Left lung (tissue), 10 donors: ENCODE measurements around the gene C20orf204. TPM values are rescaled to one million over a fixed set of nuclear protein-coding genes. Genes with fewer than 3 reads are reported as not detected.
A peak's percentile ranks its signal among the peaks of the same experiment; 100 is the strongest.

Experiments used
- ATAC-seq: fragments of 200-7000 bp; cut with Tn5 transposase; one replicate; pipeline ENCODE4 v1.9.1; 2020; ENCODE audit warnings: moderate library complexity
- DNase-seq, 4 donors: peaks; one replicate each; pipeline ENCODE4 v3.0.0-alpha.2; 2013 to 2020
- H3K27ac ChIP-seq, 2 donors: fragments of 200-600 bp; sonication (generic) in 1 of 2; one replicate each; pipeline versions ENCODE4 v1.5.0 to v1.8.0; 2020 to 2021
- H3K27me3 ChIP-seq, 2 donors: fragments of 200-600 bp; sonication (generic) in 1 of 2; one replicate each; pipeline versions ENCODE4 v1.5.0 to v1.8.0; 2020 to 2021
- H3K36me3 ChIP-seq, 2 donors: fragments of 200-600 bp; sonication (generic) in 1 of 2; one replicate each; pipeline versions ENCODE4 v1.5.0 to v1.8.0; 2020 to 2021
- H3K4me1 ChIP-seq, 2 donors: fragments of 200-600 bp; one replicate each; pipeline ENCODE4 v1.8.0; 2021
- H3K4me3 ChIP-seq, 2 donors: fragments of 200-600 bp; sonication (generic) in 1 of 2; one replicate each; pipeline versions ENCODE4 v1.5.0 to v1.8.0; 2020 to 2021; ENCODE audit warnings: mild to moderate bottlenecking in 1 of 2
- H3K9me3 ChIP-seq, 2 donors: fragments of 200-600 bp; sonication (generic) in 1 of 2; one replicate each; pipeline versions ENCODE4 v1.5.0 to v1.8.0; 2020 to 2021
- intact Hi-C, 2 donors: fragments of 100-400 bp; cut with DNase I; formaldehyde crosslinking; loops; one replicate each; pipeline versions ENCODE4 v1.11.2 to v1.14.2; 2022
- polyA plus RNA-seq, 6 donors: library from polyadenylated mRNA; unstranded; fragments of 120-200 nt; gene quantifications; one replicate each; pipeline ENCODE4 v1.2.1, GENCODE V29; 2013; ENCODE audit not compliant: insufficient read length in 6 of 6
- total RNA-seq, 2 donors: library from RNA; stranded (reverse); fragmentation: NEBNext Ultra II Directional; extraction: Animal tissue kit (Norgen Biotek cat#: 25700); gene quantifications; one replicate each; pipeline ENCODE4 v1.2.1, GENCODE V29; 2021
- TF ChIP-seq, protein P1 (sequence below), 2 donors: fragments of 200-600 bp; sonication (generic) in 1 of 2; IDR thresholded peaks; one replicate each; pipeline versions ENCODE4 v1.5.0 to v1.8.0; 2021; ENCODE audit warnings: antibody characterized with exemption in 2 of 2
- donor health status: DM: no; HTN: yes; CAD: no.
- donor health status: DM: no; HTN: no; CAD: no.

Gene C20orf204
- total and polyA plus RNA-seq, 8 donors = 0.76 to 1.9 (median 1.2) TPM

DNA sequence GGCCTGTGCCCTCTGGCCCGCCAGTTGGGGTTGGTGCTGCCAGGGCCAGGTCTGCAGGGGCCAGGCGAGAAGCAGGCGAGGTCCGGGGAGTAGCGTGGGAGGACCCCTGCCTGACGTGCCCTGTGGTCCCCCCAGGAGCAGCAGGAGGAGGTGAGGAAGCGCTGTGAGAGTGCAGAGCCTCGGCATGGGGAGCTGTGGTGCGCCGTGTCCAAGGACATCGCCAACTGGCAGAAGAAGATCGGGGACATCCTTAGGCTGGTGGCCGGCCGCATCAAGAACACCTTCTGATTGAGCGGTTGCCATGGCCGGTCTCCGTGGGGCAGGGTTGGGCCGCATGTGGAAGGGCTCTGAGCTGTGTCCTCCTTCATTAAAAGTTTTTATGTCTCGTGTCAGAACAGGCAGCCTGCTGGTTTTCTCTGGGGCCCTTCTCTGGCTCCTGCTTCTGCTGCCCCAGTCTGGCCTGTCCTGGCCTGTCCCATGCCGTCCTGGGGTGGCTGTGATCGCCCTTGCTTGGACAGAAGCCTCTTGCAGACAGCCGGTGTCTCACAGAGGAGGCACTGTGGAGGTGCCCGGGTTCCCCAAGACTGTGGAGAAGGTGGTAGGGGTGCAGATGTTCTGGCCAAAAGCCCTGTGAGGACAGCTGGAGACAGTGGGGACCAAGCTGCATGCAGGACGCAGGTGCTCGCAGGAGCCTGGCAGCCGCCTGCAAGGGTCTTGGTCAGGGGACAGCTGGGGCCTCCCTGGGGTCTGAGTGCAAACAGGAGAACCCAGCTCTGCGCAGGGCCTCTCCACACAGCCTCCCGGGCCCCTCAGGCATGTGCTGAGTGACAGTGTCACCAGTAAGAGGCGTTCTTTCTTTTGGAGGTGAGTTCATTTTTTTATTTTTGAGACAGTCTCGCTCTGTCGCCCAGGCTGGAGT is 3.0 kb upstream of the C20orf204 start:
- Histone ChIP-seq H3K27me3 (peaks cover 8 to 22% of the 10 kb centered on the region in 2 donors), H3K36me3 (peaks cover 0 to 76% of the 10 kb centered on the region in 2 donors), H3K9me3 (no peaks in the 10 kb centered on the region), H3K27ac (no peak overlapping the region), H3K4me1 (peaks cover 0 to 5% of the 10 kb centered on the region in 2 donors), H3K4me3 (no peak overlapping the region)
- intact Hi-C loops = no loop called here
- no peak for DNase-seq
- no peak for ATAC-seq
- TF ChIP-seq, protein P1, sequence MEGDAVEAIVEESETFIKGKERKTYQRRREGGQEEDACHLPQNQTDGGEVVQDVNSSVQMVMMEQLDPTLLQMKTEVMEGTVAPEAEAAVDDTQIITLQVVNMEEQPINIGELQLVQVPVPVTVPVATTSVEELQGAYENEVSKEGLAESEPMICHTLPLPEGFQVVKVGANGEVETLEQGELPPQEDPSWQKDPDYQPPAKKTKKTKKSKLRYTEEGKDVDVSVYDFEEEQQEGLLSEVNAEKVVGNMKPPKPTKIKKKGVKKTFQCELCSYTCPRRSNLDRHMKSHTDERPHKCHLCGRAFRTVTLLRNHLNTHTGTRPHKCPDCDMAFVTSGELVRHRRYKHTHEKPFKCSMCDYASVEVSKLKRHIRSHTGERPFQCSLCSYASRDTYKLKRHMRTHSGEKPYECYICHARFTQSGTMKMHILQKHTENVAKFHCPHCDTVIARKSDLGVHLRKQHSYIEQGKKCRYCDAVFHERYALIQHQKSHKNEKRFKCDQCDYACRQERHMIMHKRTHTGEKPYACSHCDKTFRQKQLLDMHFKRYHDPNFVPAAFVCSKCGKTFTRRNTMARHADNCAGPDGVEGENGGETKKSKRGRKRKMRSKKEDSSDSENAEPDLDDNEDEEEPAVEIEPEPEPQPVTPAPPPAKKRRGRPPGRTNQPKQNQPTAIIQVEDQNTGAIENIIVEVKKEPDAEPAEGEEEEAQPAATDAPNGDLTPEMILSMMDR (IDR thresholded peaks at IDR 0.05) = no peak

DNA sequence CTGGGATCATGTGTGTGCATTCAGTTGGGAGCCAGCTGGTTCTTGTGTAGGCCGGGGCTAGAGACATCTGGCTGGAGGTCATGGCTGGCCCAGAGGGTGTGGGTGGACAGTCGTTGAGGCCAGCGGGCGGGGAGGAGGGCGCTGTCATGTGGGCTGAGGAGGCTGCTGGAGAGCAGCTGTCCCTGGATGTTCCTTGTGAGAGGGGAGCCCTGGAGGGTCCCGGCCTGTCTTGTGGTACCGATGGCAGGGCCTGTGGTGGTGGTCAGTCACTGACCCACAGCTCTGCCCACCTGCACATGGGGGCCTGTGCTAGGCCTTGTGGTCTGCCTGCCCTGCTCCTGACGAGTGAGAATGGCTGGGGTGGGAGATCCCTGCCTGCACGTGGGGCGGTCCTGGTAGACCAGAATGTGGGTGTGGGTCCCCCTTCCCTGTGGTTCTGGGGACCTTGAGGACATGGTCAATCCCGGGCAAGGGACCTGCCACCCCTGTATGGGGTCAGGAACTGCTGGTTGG is 1.9 kb upstream of the C20orf204 start:
- intact Hi-C loops = no loop called here
- H3K4me1 ChIP-seq = peaks cover 5 to 16% of the 10 kb centered on the region in 2 donors
- DNase-seq (peak in 1 of 4 donors; percentile 64), ATAC-seq (no peak)
- no peaks in the 10 kb centered on the region for H3K9me3 ChIP-seq
- peaks cover 0 to 66% of the 10 kb centered on the region in 2 donors for H3K36me3 ChIP-seq
- H3K27ac ChIP-seq = no peak overlapping the region
- peaks cover 11 to 33% of the 10 kb centered on the region in 2 donors for H3K27me3 ChIP-seq
- TF ChIP-seq, protein P1 (IDR thresholded peaks at IDR 0.05) = no peak
- no peak overlapping the region for H3K4me3 ChIP-seq

DNA sequence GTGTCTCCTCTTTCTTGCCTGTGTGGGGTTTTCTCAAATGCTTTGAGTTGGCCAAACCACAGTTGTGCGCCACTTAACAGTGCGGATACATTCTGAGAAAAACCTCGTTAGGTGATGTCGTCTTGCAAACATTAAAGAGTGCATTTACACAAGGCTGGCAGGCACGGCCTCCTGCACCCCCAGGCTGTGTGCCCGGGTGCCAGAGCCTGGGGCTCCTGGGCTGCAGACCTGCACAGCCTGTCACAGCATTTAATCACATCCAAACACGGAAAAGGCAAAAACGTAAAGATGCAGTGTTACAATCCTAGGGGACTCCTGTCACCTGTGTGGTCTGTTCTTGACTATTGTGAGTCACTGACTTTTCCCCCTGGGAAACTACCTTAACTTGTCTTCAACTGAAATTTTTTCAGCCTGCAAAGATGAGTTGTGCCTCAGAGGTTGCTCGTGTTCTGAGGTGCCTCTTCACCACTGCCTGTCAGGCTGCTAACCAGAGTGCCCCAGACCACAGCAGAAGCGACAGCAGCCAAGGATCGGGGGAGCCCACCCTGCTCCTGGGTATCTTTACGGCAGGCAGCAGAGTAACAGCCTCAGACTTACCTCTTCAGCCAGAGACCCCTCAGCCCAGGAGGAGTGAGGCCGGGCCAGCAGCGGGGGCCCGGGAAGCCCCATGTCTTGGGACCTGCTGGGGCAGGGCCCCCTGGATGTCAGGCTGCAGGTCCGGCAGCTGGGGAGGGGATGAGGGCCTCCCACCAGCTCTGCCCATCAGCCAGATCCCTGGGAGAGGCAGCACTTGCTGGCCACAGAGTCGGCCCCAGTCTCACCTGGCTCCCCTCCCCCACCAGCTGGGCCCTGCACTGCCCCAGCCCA is 683 bp upstream of the C20orf204 start:
- DNase-seq (no peak), ATAC-seq (no peak)
- intact Hi-C loops = no loop called here
- peaks cover 0 to 53% of the 10 kb centered on the region in 2 donors for H3K36me3 ChIP-seq
- H3K4me3 ChIP-seq = no peak overlapping the region
- TF ChIP-seq, protein P1 (IDR thresholded peaks at IDR 0.05) = no peak
- H3K9me3 ChIP-seq = no peaks in the 10 kb centered on the region
- H3K27ac ChIP-seq = no peak overlapping the region
- peaks cover 10 to 29% of the 10 kb centered on the region in 2 donors for H3K4me1 ChIP-seq
- H3K27me3 ChIP-seq = peaks cover 12 to 46% of the 10 kb centered on the region in 2 donors

GRCh38 chr20:64036346-64037198 is 590 bp downstream of the C20orf204 start:
- Histone ChIP-seq H3K36me3 (peaks cover 0 to 40% of the 10 kb centered on the region in 2 donors), H3K27ac (no peak overlapping the region), H3K27me3 (peaks cover 23 to 58% of the 10 kb centered on the region in 2 donors), H3K9me3 (no peaks in the 10 kb centered on the region), H3K4me1 (peaks cover 12 to 41% of the 10 kb centered on the region in 2 donors), H3K4me3 (no peak overlapping the region)
- intact Hi-C loops = no loop called here
- no peak for ATAC-seq
- no peak for DNase-seq
- TF ChIP-seq, protein P1 (IDR thresholded peaks at IDR 0.05) = no peak
